Myocyte (in vitro differentiated cells): ENCODE measurements around the gene OPN4. TPM values are rescaled to one million over a fixed set of nuclear protein-coding genes. Genes with fewer than 3 reads are reported as not detected.

ENCODE experiments used
- DNase-seq: peaks from one replicate; pipeline ENCODE4 v3.0.0-alpha.2; 2012; ENCODE audit warnings: low read depth
- total RNA-seq: library from RNA; depleted of rRNA; stranded (reverse); fragments of >200 nt; gene quantifications from 2 replicates; pipeline ENCODE4 v1.2.3, GENCODE V29; 2014

The OPN4 gene
- total RNA-seq, 1 donor from 2014 or later = not detected

GRCh38 chr10:86661161-86662025 lies 7.0 kb downstream of the OPN4 start:
- DNase-seq = peak; percentile 68

- no peak for DNase-seq
Measured at GRCh38 chr10:86662186-86663045, 8.1 kb downstream of the OPN4 start.

GRCh38 chr10:86663046-86663345 lies 8.6 kb downstream of the OPN4 start:
- DNase-seq = no peak

- DNase-seq = no peak
Measured at GRCh38 chr10:86663576-86664339, 9.4 kb downstream of the OPN4 start.

GRCh38 chr10:86664341-86665217 lies 10.2 kb downstream of the OPN4 start:
- DNase-seq = peak; percentile 68

- no peak for DNase-seq
Measured at GRCh38 chr10:86665218-86665607, 10.9 kb downstream of the OPN4 start.

DNA sequence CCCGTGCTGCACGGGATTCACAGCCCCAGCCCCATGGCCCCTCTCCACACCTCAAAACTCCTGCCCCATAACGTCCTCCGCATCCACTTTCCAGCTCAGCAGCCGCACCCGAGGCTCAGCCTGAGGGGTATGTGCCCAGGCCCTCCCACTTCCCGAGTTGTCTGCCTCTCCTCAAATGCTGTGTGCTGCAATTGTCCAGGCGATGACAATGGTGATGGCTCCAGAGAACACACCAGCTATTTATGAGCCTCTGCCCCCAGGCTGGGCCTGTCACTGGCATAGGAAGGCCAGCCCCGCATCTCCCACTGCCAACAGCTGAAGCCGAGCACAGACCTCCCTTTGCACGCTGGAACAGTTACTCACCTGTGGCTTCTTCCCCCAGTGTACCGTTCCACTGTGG lies 11.5 kb downstream of the OPN4 start:
- no peak for DNase-seq

GRCh38 chr10:86666538-86666937 lies 12.2 kb downstream of the OPN4 start:
- peak; percentile 56 for DNase-seq

- peak; percentile 37 for DNase-seq
Measured at GRCh38 chr10:86667421-86668181, 13.3 kb downstream of the OPN4 start.

DNA sequence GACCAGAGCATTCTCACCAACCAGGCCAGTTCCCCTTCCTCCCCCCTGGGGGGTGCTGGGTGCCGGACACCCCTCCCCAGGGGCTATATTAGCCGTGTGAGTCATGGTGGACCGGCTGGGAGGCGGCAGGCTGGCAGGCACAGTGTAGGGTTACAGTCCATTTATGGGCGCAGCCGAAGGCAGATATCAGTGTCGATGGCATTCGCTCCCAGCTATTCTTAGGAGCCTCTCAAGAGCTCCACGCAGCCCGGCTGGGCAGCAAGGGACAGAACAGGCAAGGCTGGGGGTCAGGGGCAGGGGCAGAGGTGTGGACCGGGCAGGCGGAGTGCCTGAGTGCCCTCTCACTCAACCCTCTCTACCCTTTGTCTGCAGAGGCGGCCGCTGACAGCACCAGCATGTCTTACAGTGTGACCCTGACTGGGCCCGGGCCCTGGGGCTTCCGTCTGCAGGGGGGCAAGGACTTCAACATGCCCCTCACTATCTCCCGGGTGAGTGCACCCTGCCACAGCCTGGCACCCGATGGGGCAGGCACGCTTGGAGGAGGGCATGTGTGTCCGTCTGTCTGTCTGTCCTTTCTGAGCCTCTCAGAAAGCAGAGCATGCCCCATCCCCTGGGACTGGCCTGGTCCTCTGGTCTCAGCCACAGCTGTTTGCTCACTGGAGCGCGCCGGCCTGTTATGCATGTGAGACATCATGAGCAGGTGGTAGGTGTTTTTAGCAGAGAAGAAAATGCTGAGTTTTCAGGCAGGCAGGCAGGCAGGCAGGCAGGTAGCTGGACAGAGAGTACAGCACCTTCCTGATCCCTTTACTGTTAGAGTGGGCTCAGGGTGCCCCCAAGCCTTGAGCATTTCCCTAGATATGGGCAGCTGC lies 14.2 kb downstream of the OPN4 start, which contains the start of gene LDB3:
TSS of gene LDB3 (plus strand) at position 215 of the 869 bp plus-strand sequence. CDS start at position 396, 181 bp downstream.
- peak; percentile 95 for DNase-seq

GRCh38 chr10:86670290-86670811 lies 16.0 kb downstream of the OPN4 start:
- peak; percentile 92 for DNase-seq

DNA sequence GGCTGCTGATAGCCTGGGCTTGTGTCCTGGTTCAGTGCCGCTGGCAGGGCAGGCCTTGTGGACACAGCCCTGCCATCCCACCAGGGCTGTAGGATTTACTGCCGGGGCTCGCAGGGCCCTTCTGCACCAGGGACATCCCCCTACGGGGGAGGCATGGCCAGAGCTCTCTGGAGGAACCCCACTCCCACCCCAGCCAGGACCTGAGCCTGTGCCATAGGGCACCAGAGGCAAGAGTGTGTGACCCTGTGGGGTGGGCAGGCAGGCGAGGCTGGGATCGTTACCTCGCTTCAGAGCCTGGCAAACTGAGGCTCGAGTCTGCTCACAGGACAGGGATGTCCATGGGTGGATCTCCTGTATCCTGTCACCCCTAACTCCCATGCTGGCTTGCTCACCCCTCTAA lies 16.5 kb downstream of the OPN4 start:
- DNase-seq = no peak

DNA sequence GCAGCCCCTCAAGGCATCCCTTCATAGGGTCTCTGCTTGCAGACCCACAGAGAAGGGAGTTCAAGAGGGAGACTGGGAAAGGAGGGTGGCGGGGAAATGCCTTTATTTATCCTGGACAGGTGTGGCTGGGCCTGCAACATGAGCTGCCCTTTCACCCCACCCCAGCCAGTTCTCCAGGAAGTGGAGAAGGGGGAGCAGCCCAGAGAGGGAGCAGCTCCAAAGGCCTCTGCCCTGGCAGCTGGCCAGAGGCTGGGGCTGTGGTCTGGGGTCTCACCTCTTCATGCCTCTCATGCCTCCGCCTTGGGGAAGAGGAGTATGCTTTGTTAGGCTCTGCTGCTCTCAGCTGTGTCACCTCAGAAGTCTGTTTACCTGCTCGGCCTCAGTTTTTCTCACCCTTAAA lies 17.1 kb downstream of the OPN4 start:
- peak; percentile 62 for DNase-seq

- peak; percentile 38 for DNase-seq
Measured at GRCh38 chr10:86671985-86672710, 17.8 kb downstream of the OPN4 start.

DNA sequence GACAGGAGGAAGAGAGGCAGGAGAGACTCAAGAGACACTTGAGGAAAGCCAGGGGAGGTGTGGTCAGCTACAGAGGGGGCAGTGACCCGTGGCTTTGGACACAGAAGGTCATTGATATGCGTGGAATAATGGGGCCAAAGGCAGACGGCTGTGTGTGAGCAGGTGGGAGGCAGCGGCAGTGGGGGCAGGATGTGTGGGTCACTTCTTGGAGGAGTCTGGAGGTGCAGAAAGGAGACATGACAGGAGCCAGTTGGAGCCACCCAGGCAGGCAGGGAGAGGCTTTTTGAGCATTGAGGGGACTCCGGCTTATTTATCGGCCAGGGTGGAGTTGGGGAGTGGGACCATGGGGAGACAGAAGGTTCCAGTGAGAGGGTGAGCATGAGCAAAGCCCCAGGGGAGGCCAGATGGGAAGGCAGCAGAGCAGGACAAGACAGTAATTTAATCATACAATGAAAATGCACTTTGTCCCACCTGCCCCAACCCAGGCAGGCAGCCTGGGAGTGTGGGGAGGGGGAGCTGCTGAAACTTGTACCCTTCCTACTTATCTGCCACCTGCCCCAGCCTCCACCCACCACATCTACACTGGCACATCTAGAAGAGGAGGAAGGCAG lies 19.0 kb downstream of the OPN4 start:
- DNase-seq = no peak

- DNase-seq = peak; percentile 85
Measured at GRCh38 chr10:86673827-86674581, 19.7 kb downstream of the OPN4 start.

GRCh38 chr10:86674912-86675311 lies 20.6 kb downstream of the OPN4 start:
- peak; percentile 91 for DNase-seq
